ENCODE measurements around the gene RANBP17.

Gene RANBP17

DNA sequence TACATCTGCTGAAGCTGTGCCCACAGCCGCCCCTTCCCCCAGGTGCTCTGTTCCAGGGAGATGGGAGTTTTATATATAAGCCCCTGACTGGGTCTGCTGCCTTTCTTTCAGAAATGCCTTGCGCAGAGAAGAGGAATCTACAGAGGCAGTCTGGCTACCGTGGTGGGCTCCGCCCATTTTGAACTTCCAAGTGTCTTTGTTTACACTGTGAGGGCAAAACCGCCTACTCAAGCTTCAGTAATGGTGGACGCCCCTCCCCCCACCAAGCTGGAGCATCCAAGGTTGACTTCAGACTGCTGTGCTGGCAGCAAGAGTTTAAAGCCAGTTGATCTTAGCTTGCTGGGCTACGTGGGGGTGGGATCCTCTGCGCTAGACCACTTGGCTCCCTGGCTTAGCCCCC, 41.3 kb downstream of the RANBP17 start:
- no peak overlapping the region for H3K4me2 ChIP-seq (ENCODE audit: low read length)
- H3K36me3 ChIP-seq (ENCODE audit: control insufficient read depth, low read length): no peaks in the 10 kb centered on the region; the same call in 1 of the 2 replicates
- H3K27ac ChIP-seq (ENCODE audit: low read depth, low read length): no peak overlapping the region
- no peaks in the 10 kb centered on the region for H3K27me3 ChIP-seq (ENCODE audit: control insufficient read depth, low read length)
- H4K20me1 ChIP-seq (ENCODE audit: control insufficient read depth, insufficient read depth, low read depth, low read length): no peaks in the 10 kb centered on the region
- H3K9me3 ChIP-seq (ENCODE audit: control insufficient read depth, insufficient read depth, low read length): peaks cover 3% of the 10 kb centered on the region; the same call in 1 of the 2 replicates
- peaks cover 28% of the 10 kb centered on the region for H3K4me1 ChIP-seq (ENCODE audit: control insufficient read depth, low read length)
- no peak overlapping the region for H3K4me3 ChIP-seq (ENCODE audit: low read length)
- no peaks in the 10 kb centered on the region for H3F3A ChIP-seq (ENCODE audit: control insufficient read depth, insufficient read depth)
- no peak for TF ChIP-seq EZH2phosphoT487 (IDR thresholded peaks at IDR 0.05; ENCODE audit: borderline replicate concordance, low read length)
- TF ChIP-seq, protein P1, sequence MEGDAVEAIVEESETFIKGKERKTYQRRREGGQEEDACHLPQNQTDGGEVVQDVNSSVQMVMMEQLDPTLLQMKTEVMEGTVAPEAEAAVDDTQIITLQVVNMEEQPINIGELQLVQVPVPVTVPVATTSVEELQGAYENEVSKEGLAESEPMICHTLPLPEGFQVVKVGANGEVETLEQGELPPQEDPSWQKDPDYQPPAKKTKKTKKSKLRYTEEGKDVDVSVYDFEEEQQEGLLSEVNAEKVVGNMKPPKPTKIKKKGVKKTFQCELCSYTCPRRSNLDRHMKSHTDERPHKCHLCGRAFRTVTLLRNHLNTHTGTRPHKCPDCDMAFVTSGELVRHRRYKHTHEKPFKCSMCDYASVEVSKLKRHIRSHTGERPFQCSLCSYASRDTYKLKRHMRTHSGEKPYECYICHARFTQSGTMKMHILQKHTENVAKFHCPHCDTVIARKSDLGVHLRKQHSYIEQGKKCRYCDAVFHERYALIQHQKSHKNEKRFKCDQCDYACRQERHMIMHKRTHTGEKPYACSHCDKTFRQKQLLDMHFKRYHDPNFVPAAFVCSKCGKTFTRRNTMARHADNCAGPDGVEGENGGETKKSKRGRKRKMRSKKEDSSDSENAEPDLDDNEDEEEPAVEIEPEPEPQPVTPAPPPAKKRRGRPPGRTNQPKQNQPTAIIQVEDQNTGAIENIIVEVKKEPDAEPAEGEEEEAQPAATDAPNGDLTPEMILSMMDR (IDR thresholded peaks at IDR 0.05; ENCODE audit: low read depth, low read length, poor library complexity, severe bottlenecking): no peak
- no peaks in the 10 kb centered on the region for H3K9me2 ChIP-seq (replicated peaks; ENCODE audit: control insufficient read depth, low read length)
- H3K79me2 ChIP-seq (ENCODE audit: control insufficient read depth, low read length): no peaks in the 10 kb centered on the region

DNA sequence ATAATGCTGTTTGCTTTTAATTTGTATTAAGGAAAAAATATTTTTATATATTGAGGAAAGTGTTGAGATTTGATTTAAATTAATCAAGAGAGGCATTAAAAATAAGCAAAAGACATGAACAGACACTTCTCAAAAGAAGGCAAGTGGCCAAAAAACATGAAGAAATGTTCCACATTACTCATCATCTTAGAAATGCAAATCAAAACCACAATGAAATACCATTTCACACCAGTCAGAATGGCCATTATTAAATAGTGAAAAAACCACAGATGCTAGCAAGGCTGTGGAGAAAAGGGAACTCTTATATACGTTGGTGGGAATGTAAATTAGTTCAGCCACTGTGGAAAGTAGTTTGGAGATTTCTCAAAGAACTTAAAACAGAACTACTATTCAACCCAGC, 45.9 kb downstream of the RANBP17 start:
- Histone ChIP-seq H3K9me3 (ENCODE audit: control insufficient read depth, insufficient read depth, low read length) (peaks cover 3% of the 10 kb centered on the region; the same call in 1 of the 2 replicates), H3K4me3 (ENCODE audit: low read length) (no peak overlapping the region), H4K20me1 (ENCODE audit: control insufficient read depth, insufficient read depth, low read depth, low read length) (no peaks in the 10 kb centered on the region), H3F3A (ENCODE audit: control insufficient read depth, insufficient read depth) (no peaks in the 10 kb centered on the region), H3K9me2 (replicated peaks; ENCODE audit: control insufficient read depth, low read length) (no peaks in the 10 kb centered on the region), H3K79me2 (ENCODE audit: control insufficient read depth, low read length) (no peaks in the 10 kb centered on the region), H3K27me3 (ENCODE audit: control insufficient read depth, low read length) (no peaks in the 10 kb centered on the region), H3K36me3 (ENCODE audit: control insufficient read depth, low read length) (no peaks in the 10 kb centered on the region; the same call in 1 of the 2 replicates), H3K27ac (ENCODE audit: low read depth, low read length) (peak overlapping the region; percentile 61), H3K4me1 (ENCODE audit: control insufficient read depth, low read length) (peaks cover 34% of the 10 kb centered on the region), H3K4me2 (ENCODE audit: low read length) (peak overlapping the region; percentile 16)
- TF ChIP-seq, protein P1 (IDR thresholded peaks at IDR 0.05; ENCODE audit: low read depth, low read length, poor library complexity, severe bottlenecking): no peak
- no peak for TF ChIP-seq EZH2phosphoT487 (IDR thresholded peaks at IDR 0.05; ENCODE audit: borderline replicate concordance, low read length)

DNA sequence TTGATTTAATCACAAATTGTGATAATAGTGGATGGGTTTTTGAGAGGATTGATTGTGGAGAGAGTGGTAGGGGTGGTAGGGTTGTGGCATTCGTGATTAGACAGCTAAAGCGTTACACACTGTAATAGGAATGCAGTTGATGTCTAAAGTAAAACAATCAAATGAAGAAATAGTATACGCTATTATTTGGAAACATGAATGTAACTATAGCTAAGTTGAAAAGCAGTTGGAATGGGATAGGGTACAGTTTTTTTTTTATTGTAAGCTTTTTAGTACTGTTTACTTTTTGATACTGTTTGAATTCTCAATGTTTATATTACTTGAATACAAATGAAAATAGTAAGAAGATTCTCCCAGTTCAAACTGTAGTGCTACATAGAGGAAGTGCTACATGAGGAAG, 51.8 kb downstream of the RANBP17 start:
- H3K79me2 ChIP-seq (ENCODE audit: control insufficient read depth, low read length): no peaks in the 10 kb centered on the region
- H3F3A ChIP-seq (ENCODE audit: control insufficient read depth, insufficient read depth): no peaks in the 10 kb centered on the region
- no peak overlapping the region for H3K4me2 ChIP-seq (ENCODE audit: low read length)
- no peak overlapping the region for H3K27ac ChIP-seq (ENCODE audit: low read depth, low read length)
- H4K20me1 ChIP-seq (ENCODE audit: control insufficient read depth, insufficient read depth, low read depth, low read length): no peaks in the 10 kb centered on the region
- no peaks in the 10 kb centered on the region for H3K36me3 ChIP-seq (ENCODE audit: control insufficient read depth, low read length)
- no peaks in the 10 kb centered on the region for H3K27me3 ChIP-seq (ENCODE audit: control insufficient read depth, low read length)
- TF ChIP-seq EZH2phosphoT487 (IDR thresholded peaks at IDR 0.05; ENCODE audit: borderline replicate concordance, low read length): no peak
- TF ChIP-seq, protein P1 (IDR thresholded peaks at IDR 0.05; ENCODE audit: low read depth, low read length, poor library complexity, severe bottlenecking): no peak
- H3K9me3 ChIP-seq (ENCODE audit: control insufficient read depth, insufficient read depth, low read length): no peaks in the 10 kb centered on the region
- no peak overlapping the region for H3K4me3 ChIP-seq (ENCODE audit: low read length)
- H3K4me1 ChIP-seq (ENCODE audit: control insufficient read depth, low read length): peaks cover under 1% of the 10 kb centered on the region
- H3K9me2 ChIP-seq (replicated peaks; ENCODE audit: control insufficient read depth, low read length): no peaks in the 10 kb centered on the region

Data from DOHH2 (cell line).